H1 (cell line): Measurements from ENCODE around the gene TIMP1. TPM values are rescaled to one million over a fixed set of nuclear protein-coding genes. Genes with fewer than 3 reads are reported as not detected.

Experiments used
- CTCF ChIA-PET: fragments of 300-600 bp; sonication (Branson Sonifier 250); formaldehyde crosslinking; loops from one replicate; lab custom pipeline; 2021; ENCODE audit not compliant: partially characterized antibody; lab: Charles Lee
- POLR2A ChIA-PET: fragments of 300-600 bp; sonication (Branson Sonifier 250); formaldehyde crosslinking; loops from one replicate; lab custom pipeline; 2021; ENCODE audit warnings: inconsistent platforms; ENCODE audit not compliant: partially characterized antibody; lab: Charles Lee
- DNase-seq, 2 experiments: peaks; one replicate each; pipeline versions ENCODE4 v3.0.0 to v3.0.0-alpha.2; 2010 to 2022; ENCODE audit warnings: low spot score in 2 of 2, low read depth in 1 of 2, mixed read lengths in 1 of 2
- FAIRE-seq: peaks from 2 replicates; lab custom pipeline; 2011; peaks lifted over from hg19 to GRCh38; lab: Jason Lieb, UNC
- H2AFZ ChIP-seq: 2 replicates; pipeline ENCODE4 v1.8.1; 2012; ENCODE audit warnings: low read length, inconsistent platforms
- H2AK5ac ChIP-seq: 2 replicates; pipeline ENCODE4 v1.6.1; 2013; ENCODE audit warnings: low read depth, low read length
- H2BK120ac ChIP-seq: replicated peaks from 2 replicates; pipeline ENCODE3; 2013; ENCODE audit warnings: low read depth, low read length, inconsistent platforms
- H2BK12ac ChIP-seq: 2 replicates; pipeline ENCODE4 v1.6.1; 2013; ENCODE audit warnings: low read depth, low read length
- H2BK15ac ChIP-seq: 2 replicates; pipeline ENCODE4 v1.6.1; 2013; ENCODE audit warnings: low read length
- H2BK20ac ChIP-seq: 2 replicates; pipeline ENCODE4 v1.6.1; 2013; ENCODE audit warnings: low read length
- H2BK5ac ChIP-seq: 2 replicates; pipeline ENCODE4 v1.6.1; 2013; ENCODE audit warnings: low read depth, low read length
- H3K14ac ChIP-seq: 2 replicates; pipeline ENCODE4 v1.6.1; 2013; ENCODE audit warnings: inconsistent platforms; ENCODE audit not compliant: insufficient read length
- H3K18ac ChIP-seq: 2 replicates; pipeline ENCODE4 v1.6.1; 2013; ENCODE audit warnings: low read length; ENCODE audit errors: extremely low read depth
- H3K23ac ChIP-seq: 2 replicates; pipeline ENCODE4 v1.6.1; 2013; ENCODE audit warnings: inconsistent platforms; ENCODE audit not compliant: insufficient read length
- H3K23me2 ChIP-seq: 2 replicates; pipeline ENCODE4 v1.6.1; 2013; ENCODE audit warnings: low read depth, low read length
- H3K27ac ChIP-seq: 2 replicates; pipeline ENCODE4 v1.6.1; 2011; ENCODE audit warnings: low read depth, low read length, inconsistent platforms
- H3K27me3 ChIP-seq, 4 experiments: replicated peaks in 1 of 4; 1 replicate in 1 of 4; 2 replicates in 3 of 4; pipeline versions ENCODE4 v1.6.1 to v1.8.1; 2011 to 2013; ENCODE audit warnings: low read length in 3 of 4, mild to moderate bottlenecking in 3 of 4, inconsistent platforms in 2 of 4, mixed read lengths in 2 of 4, moderate library complexity in 1 of 4; ENCODE audit not compliant: control insufficient read depth in 3 of 4, insufficient read depth in 3 of 4; ENCODE audit errors: extremely low read depth in 1 of 4
- H3K36me3 ChIP-seq, 4 experiments: 2 replicates each; pipeline versions ENCODE4 v1.6.1 to v1.8.1; 2011 to 2013; ENCODE audit warnings: mild to moderate bottlenecking in 4 of 4, low read length in 3 of 4, moderate library complexity in 2 of 4, control low read depth in 1 of 4, inconsistent platforms in 1 of 4; ENCODE audit not compliant: insufficient read depth in 4 of 4, control insufficient read depth in 2 of 4
- H3K4ac ChIP-seq: replicated peaks from 2 replicates; pipeline ENCODE3; 2013; ENCODE audit warnings: low read length, low read depth, mixed read lengths, inconsistent platforms; ENCODE audit not compliant: insufficient read length
- H3K4me1 ChIP-seq, 4 experiments: replicated peaks in 1 of 4; 1 replicate in 1 of 4; 2 replicates in 3 of 4; pipeline versions ENCODE4 v1.6.1 to v1.8.1; 2011 to 2013; ENCODE audit warnings: low read length in 3 of 4, inconsistent platforms in 2 of 4, mixed read lengths in 1 of 4; ENCODE audit not compliant: insufficient read depth in 4 of 4, control insufficient read depth in 3 of 4
- H3K4me2 ChIP-seq, 2 experiments: 2 replicates each; pipeline versions ENCODE4 v1.6.1 to v1.8.1; 2011 to 2013; ENCODE audit warnings: low read depth in 2 of 2, low read length in 2 of 2, control low read depth in 1 of 2, inconsistent platforms in 1 of 2, mild to moderate bottlenecking in 1 of 2; ENCODE audit not compliant: insufficient read depth in 1 of 2
- H3K4me3 ChIP-seq, 4 experiments: fragments of 200-600, 300-600 bp in 1 of 4; sonication (generic), shearing (Covaris generic), sonication (Bioruptor Twin) in 1 of 4; 2 replicates each; pipeline versions ENCODE4 v1.5.1 to v1.8.1; 2011 to 2016; ENCODE audit warnings: low read length in 4 of 4, low read depth in 3 of 4, control low read depth in 2 of 4, inconsistent platforms in 2 of 4, mild to moderate bottlenecking in 2 of 4, mixed read lengths in 1 of 4, moderate library complexity in 1 of 4; ENCODE audit not compliant: insufficient read depth in 2 of 4; ENCODE audit errors: extremely low read depth in 1 of 4
- H3K56ac ChIP-seq: replicated peaks from 2 replicates; pipeline ENCODE3; 2013; ENCODE audit warnings: low read depth, mild to moderate bottlenecking, mixed read lengths, low read length, inconsistent platforms; ENCODE audit not compliant: insufficient read length
- H3K79me1 ChIP-seq: 2 replicates; pipeline ENCODE4 v1.6.1; 2013; ENCODE audit warnings: low read depth, low read length, control low read depth
- H3K79me2 ChIP-seq, 2 experiments: 2 replicates each; pipeline versions ENCODE4 v1.6.1 to v1.8.1; 2012 to 2013; ENCODE audit warnings: low read length in 2 of 2, mild to moderate bottlenecking in 2 of 2, inconsistent platforms in 1 of 2; ENCODE audit not compliant: insufficient read depth in 2 of 2, control insufficient read depth in 1 of 2
- H3K9ac ChIP-seq, 4 experiments: replicated peaks in 1 of 4; 1 replicate in 1 of 4; 2 replicates in 3 of 4; pipeline versions ENCODE4 v1.6.1 to v1.8.1; 2011 to 2013; ENCODE audit warnings: low read depth in 3 of 4, low read length in 3 of 4, control low read depth in 2 of 4, mild to moderate bottlenecking in 2 of 4, moderate library complexity in 2 of 4, inconsistent platforms in 1 of 4; ENCODE audit errors: extremely low read depth in 1 of 4
- H3K9me3 ChIP-seq, 2 experiments: 2 replicates each; pipeline versions ENCODE4 v1.6.1 to v1.8.1; 2012 to 2013; ENCODE audit warnings: mild to moderate bottlenecking in 2 of 2, moderate library complexity in 2 of 2, control low read depth in 1 of 2, inconsistent platforms in 1 of 2, low read depth in 1 of 2, low read length in 1 of 2, mixed read lengths in 1 of 2; ENCODE audit not compliant: insufficient read depth in 2 of 2
- H4K20me1 ChIP-seq, 2 experiments: replicated peaks in 1 of 2; 2 replicates each; pipeline versions ENCODE3 to v1.8.1; 2011 to 2013; ENCODE audit warnings: inconsistent platforms in 2 of 2, low read length in 2 of 2, mild to moderate bottlenecking in 1 of 2; ENCODE audit not compliant: insufficient read depth in 2 of 2, control insufficient read depth in 1 of 2
- H4K5ac ChIP-seq: 2 replicates; pipeline ENCODE4 v1.6.1; 2013; ENCODE audit warnings: low read length, low read depth, mixed read lengths, inconsistent platforms; ENCODE audit not compliant: insufficient read length
- H4K8ac ChIP-seq: 2 replicates; pipeline ENCODE4 v1.8.0; 2013; ENCODE audit warnings: mild to moderate bottlenecking, moderate library complexity, low read length, inconsistent platforms; ENCODE audit not compliant: insufficient read depth; ENCODE audit errors: extremely low read depth
- H4K91ac ChIP-seq: replicated peaks from 2 replicates; pipeline ENCODE3; 2013; ENCODE audit warnings: low read length, mixed read lengths, inconsistent platforms; ENCODE audit not compliant: insufficient read length
- WGBS, 2 experiments: shearing (Covaris generic) in 1 of 2; methylation state at CpG; one replicate each; pipeline versions ENCODE4 v1.1.6 to v1.1.7; 2013 to 2015; ENCODE audit warnings: low lambda C conversion rate in 2 of 2, mixed read lengths in 2 of 2, inconsistent platforms in 1 of 2, low coverage in 1 of 2, missing lambda C conversion rate in 1 of 2; ENCODE audit not compliant: insufficient replicate concordance in 2 of 2, insufficient coverage in 1 of 2, insufficient read length in 1 of 2; ENCODE audit errors: extremely low coverage in 1 of 2, missing lambda C conversion rate in 1 of 2; 5-methylcytosine and 5-hydroxymethylcytosine counted together
- polyA plus RNA-seq, 7 experiments: library from polyadenylated mRNA; depleted of rRNA in 3 of 7; stranded (reverse) in 5 of 7; unstranded in 2 of 7; fragments of >200 nt in 5 of 7; fragments of 200-250 nt in 2 of 7; gene quantifications; 1 replicate in 5 of 7; 2 replicates in 1 of 7; 4 replicates in 1 of 7; pipeline versions ENCODE4 v1.2.1 to v1.2.3, GENCODE V29; 2011 to 2013; ENCODE audit warnings: missing spikeins in 2 of 7, mixed read lengths in 2 of 7
- total RNA-seq: library from RNA; stranded (reverse); fragmentation: NEBNext Ultra II Directional; extraction: Animal tissue kit (Norgen Biotek cat#: 25700); gene quantifications from 2 replicates; pipeline ENCODE4 v1.2.1, GENCODE V29; 2021

Gene TIMP1
- total and polyA plus RNA-seq, 2 of the 8 experiments (the other 6 are each of a cell fraction or from before 2014, with no cell fraction given): 58.6 to 142 TPM

DNA sequence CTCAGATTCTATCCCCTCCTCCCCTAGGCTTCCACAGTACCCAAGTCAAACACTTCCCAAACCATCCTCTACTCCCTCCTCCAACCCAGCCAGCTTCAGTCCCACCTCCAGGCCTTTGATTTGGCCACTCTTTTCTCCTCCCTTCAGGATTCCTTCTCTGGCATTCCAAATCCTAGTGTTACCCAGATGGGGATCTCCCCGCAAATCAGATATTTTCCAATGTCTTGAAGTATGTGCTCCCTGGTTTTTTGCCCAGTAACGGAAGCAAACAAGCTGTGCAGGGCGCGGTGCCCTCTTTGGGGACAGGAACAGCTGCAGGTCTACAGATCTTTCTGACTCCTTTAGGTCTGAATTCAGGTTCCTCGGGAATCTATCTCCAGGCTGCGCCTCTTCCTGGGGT is 39.6 kb downstream of the TIMP1 start:
- Histone ChIP-seq H2AK5ac (no peak overlapping the region), H4K5ac (no peak overlapping the region), H3K9me3 (no peaks in the 10 kb centered on the region), H4K8ac (no peak overlapping the region), H2BK120ac (no peak overlapping the region), H3K4me2 (no peak overlapping the region), H4K20me1 (peaks cover 0 to 1% of the 10 kb centered on the region in 2 experiments), H3K36me3 (no peaks in the 10 kb centered on the region), H3K4me1 (peaks cover 3 to 7% (median 5%) of the 10 kb centered on the region in 4 experiments), H2AFZ (no peak overlapping the region), H3K27me3 (no peaks in the 10 kb centered on the region), H4K91ac (no peak overlapping the region), H2BK20ac (no peak overlapping the region), H3K79me2 (no peaks in the 10 kb centered on the region), H3K23ac (no peak overlapping the region), H3K4ac (no peak overlapping the region), H2BK5ac (no peak overlapping the region), H3K23me2 (no peaks in the 10 kb centered on the region; the same call in 1 of the 2 replicates), H3K14ac (no peak overlapping the region), H3K4me3 (no peak overlapping the region), H2BK12ac (no peak overlapping the region), H2BK15ac (no peak overlapping the region), H3K18ac (no peak overlapping the region), H3K56ac (no peak overlapping the region), H3K9ac (no peak overlapping the region), H3K79me1 (no peaks in the 10 kb centered on the region), H3K27ac (no peak overlapping the region)
- DNase-seq (no peak), FAIRE-seq (no peak)
- ChIA-PET CTCF (no interaction called here), POLR2A (interaction anchor here (1.5 kb wide), 1 partner anchor 36 kb away, joined by 3 read pairs; no protein-coding TSS in a partner anchor)
- 93% methylated on average over 6 of the region's 6 CpGs; no CpG with 5 or more reads in 1 of the 2 experiments for WGBS, 2 experiments
